HG02981 (cell line): ENCODE results near the gene RNF217.
"Not testable (repeated sequence)": the region's sequence is repeated elsewhere in the genome, so short reads cannot be mapped to it uniquely, and the experiment has no call there.

Source experiments
- ATAC-seq: cut with Tn5 transposase; IDR thresholded peaks from one replicate; pipeline ENCODE4 v1.9.1; 2021; ENCODE audit warnings: mild to moderate bottlenecking, moderate library complexity; ENCODE audit not compliant: unreplicated experiment

RNF217 gene

GRCh38 chr6:124962639-124963415 lies 590 bp downstream of the RNF217 start:
- ATAC-seq, result peak; percentile 30

- ATAC-seq, result no peak
These were observed 1.2 kb downstream of the RNF217 start for GRCh38 chr6:124963416-124963785.

- no peak for ATAC-seq
These were observed 1.9 kb downstream of the RNF217 start for GRCh38 chr6:124963831-124964763.

- no peak for ATAC-seq
These were observed 2.5 kb downstream of the RNF217 start for GRCh38 chr6:124964764-124965105.

- not testable (repeated sequence) for ATAC-seq
These were observed 3.2 kb downstream of the RNF217 start for GRCh38 chr6:124965424-124965850.

GRCh38 chr6:124967444-124967843 lies 5.2 kb downstream of the RNF217 start:
- no peak for ATAC-seq

GRCh38 chr6:124968401-124968800 lies 6.2 kb downstream of the RNF217 start:
- ATAC-seq, result no peak

GRCh38 chr6:124970243-124970642 lies 8.0 kb downstream of the RNF217 start:
- no peak for ATAC-seq

- ATAC-seq, result no peak
These were observed 8.5 kb downstream of the RNF217 start for GRCh38 chr6:124970763-124971162.

GRCh38 chr6:124973780-124974179 lies 11.5 kb downstream of the RNF217 start:
- no peak for ATAC-seq

- no peak for ATAC-seq
These were observed 12.6 kb downstream of the RNF217 start for GRCh38 chr6:124974771-124975377.

- no peak for ATAC-seq
These were observed 15.1 kb downstream of the RNF217 start for GRCh38 chr6:124977067-124977908.

- ATAC-seq, result no peak
These were observed 16.4 kb downstream of the RNF217 start for GRCh38 chr6:124978451-124979293.

- no peak for ATAC-seq
These were observed 17.0 kb downstream of the RNF217 start for GRCh38 chr6:124979294-124979678.

- no peak for ATAC-seq
These were observed 20.4 kb downstream of the RNF217 start for GRCh38 chr6:124982669-124983068.

- peak; percentile 90 for ATAC-seq
These were observed 21.3 kb downstream of the RNF217 start for GRCh38 chr6:124983383-124984083.

- no peak for ATAC-seq
These were observed 22.6 kb downstream of the RNF217 start for GRCh38 chr6:124984668-124985338.

- ATAC-seq, result no peak
These were observed 23.9 kb downstream of the RNF217 start for GRCh38 chr6:124986164-124986563.

GRCh38 chr6:124987291-124987690 lies 25.1 kb downstream of the RNF217 start:
- ATAC-seq, result no peak
